GM21723 (cell line): ENCODE results near the gene EHD4.

Experiments used
- ATAC-seq: cut with Tn5 transposase; IDR thresholded peaks from one replicate; pipeline ENCODE4 v1.9.1; 2021; ENCODE audit warnings: mild to moderate bottlenecking, moderate library complexity; ENCODE audit not compliant: unreplicated experiment

Gene EHD4

DNA sequence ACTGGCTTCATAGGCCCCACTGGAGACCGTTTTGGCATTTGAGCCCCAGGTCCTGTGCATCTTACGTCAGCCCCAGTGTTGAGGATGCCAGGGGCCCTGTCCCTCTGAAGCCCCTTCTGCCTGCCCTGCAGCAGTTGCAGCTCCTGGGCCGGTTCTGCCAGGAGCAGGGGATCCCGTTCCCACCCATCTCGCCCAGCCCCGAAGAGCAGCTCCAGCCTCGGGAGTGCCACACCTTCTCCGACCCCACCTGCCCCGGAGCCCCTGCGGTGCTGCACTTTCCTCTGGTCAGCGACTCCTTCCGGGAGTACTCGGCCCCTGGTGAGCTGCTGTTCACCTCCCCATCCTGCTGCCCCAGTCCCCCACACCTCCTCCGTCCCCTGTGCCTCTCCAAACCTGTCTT lies 125.2 kb downstream of the EHD4 start:
- ATAC-seq = no peak
